HG03066 (cell line): ENCODE data around the gene VRK2.
"Not testable (repeated sequence)": the region's sequence is repeated elsewhere in the genome, so short reads cannot be mapped to it uniquely, and the experiment has no call there.

Experiments used
- ATAC-seq: cut with Tn5 transposase; IDR thresholded peaks from one replicate; pipeline ENCODE4 v1.9.1; 2021; ENCODE audit warnings: low read depth; ENCODE audit not compliant: unreplicated experiment

The VRK2 gene

DNA sequence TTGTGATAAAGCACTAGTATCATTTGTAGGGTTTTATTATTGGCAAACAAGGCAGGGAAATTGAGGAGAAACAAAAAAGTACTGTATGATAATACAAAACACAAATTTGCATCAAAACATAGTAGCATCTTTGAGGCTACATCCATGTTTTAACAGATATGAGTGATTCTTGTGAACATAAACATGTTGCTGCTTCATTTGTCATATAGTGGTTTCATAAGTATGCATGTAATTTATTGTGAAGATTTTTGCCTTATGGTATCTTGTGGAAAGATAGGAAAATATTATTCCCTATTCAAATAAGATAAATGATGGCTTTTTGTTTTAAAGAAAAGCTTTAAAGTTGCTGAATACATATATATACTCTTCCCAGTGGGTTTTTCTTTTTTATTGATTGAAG is 60.3 kb downstream of the VRK2 start:
- ATAC-seq = no peak

DNA sequence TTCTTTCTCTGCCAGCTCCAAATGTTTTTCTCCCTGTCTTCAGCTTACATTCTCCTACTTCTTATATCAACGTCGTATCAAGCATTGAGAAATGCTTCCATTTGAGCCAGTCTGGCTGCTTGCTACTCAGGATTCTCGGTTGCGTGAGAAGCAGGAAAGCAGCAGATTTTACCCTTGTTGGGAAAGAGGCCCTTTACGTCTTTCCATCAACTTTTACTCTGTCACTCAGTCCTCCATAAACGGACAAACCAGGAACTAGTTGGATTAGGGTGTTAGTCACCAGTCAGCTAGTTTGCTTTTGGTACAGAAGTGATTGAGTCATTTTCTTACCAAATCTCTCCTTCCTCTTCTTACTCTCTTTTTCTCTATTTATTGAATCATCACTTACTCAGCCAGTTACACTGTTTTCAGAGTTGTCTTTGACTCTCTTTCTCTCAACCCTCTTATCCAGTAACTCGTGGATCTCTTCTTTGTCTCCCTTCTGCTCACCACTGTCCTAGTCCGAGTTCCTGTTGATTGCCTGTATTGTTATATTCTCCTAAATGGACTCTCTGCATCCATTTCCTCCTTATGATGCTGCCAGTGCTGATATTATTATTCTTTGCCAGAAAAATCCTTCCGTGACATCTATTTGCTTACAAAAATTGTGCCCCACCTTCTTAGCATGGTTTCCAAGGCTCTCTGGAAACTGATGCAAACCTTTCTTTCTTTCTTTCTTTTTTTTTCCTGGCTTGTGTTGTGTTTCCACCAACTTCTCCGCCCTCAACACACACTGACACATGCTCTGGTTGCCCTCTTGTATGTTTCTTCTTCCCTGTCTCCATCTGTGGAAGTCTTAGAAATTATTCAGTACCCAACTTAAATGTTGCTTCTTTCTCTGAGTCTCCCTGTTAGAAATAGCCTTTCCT is 61.5 kb downstream of the VRK2 start:
- no peak for ATAC-seq

DNA sequence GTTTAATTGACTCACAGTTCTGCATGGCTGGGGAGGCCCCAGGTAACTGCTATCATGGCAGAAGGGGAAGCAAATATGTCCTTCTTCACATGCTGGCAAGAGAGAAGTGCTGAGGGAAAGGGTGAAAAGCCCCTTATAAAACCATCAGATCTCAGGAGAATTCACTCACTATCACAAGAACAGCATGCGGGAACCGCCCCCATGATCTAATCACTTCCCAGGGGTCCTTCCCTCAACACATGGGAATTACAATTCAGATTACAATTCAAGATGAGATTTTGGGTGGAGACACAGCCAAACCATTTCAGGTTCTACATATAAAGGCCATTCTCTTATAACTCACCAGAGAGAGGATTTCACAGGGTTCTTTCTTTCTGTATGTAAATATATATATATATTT is 62.9 kb downstream of the VRK2 start:
- no peak for ATAC-seq

DNA sequence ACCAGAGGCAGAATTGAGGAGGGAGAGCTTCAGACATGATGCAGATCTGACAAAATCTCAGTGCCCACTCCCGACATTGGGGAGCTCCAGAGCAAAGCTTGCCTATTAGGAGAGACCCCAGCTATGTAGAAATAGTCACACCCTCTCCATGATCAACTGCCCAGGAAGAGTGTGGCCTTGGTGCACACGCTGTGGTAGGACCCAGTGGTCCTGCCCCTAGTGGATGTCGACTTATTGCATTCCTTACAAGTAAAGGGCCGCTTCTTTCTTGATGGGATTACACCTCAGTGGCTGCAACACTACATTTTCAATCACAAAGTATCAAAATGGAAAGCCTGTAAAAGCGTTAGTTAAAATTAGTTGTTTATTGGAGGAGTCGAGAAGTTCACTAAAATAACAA is 64.2 kb downstream of the VRK2 start:
- no peak for ATAC-seq

DNA sequence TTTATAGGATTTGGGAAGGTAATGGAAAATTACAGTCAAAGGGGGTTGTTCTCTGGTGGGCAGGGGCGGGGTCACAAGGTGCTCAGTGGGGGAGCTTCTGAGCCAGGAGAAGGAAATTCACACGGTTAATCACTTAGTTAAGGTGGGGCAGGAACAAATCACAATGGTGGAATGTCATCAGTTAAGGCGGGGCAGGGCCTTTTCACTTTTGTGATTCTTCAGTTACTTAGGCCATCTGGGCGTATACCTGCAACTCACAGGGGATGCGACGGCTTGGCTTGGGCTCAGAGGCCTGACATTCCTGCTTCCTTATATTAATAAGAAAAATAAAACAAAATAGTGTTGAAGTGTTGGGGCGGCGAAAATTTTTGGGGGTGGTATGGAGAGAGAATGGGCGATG is 67.0 kb downstream of the VRK2 start:
- ATAC-seq = not testable (repeated sequence)

DNA sequence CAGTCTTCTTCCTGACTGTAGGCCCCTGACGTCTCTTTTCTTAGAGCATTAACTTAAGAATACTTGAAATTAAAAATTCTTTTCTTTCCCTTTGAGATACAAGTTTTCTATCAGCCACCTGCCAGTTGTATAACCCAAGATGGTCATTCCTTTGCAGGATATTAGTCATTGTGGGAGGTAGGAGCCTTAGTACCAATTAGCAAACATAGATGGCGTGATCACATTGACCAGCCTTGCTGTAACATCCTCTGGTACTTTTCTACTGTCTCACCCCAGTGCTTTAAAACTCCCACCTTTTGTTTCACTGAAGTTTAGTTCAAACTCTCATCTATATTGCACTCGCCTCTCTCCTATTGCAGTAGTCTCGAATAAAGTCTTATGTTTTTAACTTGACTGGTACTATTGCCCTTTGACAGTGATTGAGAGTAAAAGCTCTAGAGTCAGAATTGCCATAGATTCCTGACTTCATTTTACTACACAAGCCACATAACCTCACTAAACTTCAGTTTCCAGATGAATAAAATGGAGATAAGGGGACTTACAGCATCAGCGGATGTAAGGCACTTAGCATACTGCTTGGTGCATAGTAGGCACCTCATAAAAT is 74.1 kb downstream of the VRK2 start:
- no peak for ATAC-seq

DNA sequence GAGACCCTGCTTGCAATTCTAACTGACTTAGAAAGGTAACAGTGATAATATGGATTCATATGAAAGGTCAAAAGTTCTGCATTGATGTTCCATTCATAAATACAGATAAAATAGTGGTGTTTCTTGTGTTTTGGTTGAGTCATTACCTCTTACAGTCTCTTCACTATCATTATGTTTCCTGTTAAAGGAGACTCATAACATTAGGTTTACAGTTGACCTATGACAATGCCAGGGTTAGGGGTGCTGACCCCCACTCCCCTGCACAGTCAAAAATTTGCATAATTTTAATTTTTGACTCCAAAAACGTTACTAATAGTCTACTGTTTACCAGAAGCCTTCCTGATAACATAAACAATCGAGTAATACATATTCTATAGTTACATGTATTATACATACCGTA is 75.4 kb downstream of the VRK2 start:
- no peak for ATAC-seq

DNA sequence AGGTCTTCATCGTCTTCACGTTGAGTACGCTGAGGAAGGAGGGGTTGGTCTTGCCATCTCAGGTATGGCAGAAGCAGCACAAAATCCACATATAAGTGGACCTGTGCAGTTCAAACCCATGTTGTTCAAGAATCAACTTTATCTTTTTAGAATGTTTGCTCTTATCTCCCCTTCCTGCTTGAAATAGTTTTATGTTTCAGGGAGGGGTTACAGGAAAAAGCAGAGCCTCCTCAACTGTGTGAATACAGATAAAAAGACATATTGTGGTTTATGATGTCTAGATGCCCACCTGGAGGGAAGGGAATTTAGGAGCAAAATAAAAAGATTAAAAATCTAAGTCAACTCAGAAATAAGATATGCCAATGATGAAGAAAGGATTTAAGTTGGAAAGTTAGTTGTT is 75.9 kb downstream of the VRK2 start:
- ATAC-seq = no peak

DNA sequence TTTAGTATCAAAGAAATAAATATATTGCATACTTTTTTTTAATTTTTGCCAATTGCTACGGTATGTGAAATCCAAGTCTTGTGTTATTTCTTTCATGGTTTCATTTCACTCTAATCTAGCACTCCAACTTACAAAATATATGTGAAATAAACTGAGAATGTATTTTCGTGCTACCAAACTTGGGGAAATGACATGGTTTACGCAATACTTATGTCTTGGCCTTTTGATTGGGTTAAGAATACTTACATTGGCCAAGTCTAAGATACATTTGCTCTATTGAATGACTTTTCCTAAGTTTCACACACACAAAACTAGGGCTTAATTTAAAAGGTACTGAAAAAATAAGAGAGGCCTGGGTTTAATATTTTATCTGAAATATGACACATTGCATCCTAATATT is 80.5 kb downstream of the VRK2 start:
- no peak for ATAC-seq

DNA sequence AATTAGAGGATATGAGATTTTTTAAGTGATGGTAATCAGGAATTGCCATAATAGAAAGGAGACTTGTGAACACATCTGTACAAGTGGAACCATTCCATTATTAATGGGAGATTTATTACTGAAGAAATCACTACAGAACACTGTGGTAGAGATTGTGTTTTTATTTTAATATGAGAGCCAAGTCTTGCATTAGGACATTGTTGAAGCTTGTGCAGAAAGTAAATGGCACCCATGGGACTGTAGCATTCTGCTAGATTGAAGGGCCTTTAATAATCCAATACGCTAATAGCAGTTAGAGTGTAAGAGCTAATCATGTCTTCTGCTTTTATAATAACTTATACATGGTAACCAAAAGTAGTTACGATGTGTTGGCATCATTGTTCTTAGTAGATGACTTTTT is 83.6 kb downstream of the VRK2 start:
- ATAC-seq = no peak

DNA sequence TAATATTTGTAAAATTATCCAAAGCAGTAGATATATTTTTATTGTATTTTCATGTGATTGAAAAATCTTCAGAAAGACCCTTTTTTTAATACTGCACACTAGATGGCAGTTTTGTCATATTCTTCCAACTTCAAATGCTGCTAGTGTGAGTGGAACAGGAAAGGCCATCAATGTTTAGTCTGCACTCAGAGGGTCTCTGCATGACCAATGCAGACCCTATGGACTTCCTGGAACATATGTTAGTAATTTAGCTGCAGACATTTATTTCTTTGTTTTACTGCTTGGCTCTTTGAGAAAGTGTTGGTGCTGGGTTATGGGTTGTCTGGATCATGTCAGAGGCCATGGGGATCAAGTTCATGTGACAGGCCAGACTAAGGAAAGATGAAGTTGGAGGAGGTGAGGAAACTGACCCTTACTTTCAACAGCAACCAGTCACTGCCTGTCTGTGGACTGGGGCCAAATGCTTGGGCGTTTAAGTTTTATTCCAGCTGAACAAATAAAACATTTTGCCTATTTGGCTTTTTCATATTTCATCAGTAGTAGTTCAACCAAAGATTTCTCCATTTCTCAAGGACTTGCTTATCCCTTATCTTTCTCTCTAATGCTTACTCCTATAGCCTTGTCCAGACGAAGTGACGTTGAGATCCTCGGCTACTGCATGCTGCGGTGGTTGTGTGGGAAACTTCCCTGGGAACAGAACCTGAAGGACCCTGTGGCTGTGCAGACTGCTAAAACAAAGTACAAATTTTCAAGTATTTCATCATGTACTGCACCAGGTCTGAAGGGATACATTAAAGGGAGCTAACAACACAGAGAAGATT is 84.8 kb downstream of the VRK2 start:
- ATAC-seq = no peak

DNA sequence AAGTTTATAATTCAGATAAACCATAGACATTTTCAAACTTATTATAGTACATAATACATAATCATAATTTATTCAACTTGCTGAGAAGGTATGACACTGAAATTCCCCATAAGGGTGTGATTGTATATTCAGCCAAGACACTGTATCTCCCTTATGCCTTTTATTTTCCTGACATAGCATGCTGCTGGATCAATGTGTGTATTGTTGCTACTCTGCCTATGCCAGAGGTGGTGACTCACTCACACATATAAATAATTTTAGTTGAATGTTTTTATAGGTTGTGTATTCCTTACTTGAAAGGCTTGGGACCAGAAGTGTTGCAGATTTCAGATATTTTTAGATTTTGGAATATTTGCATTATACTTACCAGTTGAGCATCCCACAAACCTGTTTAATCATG is 86.8 kb downstream of the VRK2 start:
- ATAC-seq = no peak

DNA sequence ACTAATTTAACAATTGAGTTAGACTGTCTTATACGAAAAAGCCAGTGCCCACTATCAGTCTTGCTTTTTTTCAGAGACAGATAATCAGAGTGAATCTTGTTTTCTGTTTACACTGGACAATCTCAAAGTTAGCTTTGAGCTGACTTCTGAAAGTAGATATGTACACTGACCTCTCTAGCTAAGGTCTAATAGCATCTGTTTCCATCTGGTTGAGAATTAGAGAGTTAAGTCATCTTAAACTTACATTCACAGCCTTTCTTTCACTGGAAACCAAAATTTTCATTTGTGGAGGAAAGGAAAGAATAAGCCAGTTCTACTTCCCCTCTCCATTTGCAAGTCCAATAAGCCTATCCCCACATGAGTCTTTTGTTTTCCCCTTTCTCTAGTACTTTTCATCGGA is 89.3 kb downstream of the VRK2 start:
- no peak for ATAC-seq

DNA sequence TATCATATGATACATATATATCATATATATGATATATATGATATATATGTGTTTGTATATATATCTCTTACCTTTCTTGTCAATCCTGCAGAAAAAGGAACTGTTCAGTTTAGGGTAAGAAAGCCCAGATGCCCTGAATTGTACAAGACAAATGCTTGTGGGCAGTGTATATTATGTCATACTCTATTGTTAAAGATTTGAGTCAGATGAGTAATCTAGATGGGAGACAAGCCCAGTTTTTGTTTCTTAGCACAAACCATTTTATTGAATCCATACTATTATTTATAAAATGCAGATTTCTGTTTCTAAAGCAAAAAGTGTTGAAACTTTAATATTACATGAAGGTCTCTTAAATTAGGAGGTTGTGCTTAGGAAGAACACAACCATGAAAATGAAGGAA is 90.6 kb downstream of the VRK2 start:
- no peak for ATAC-seq

DNA sequence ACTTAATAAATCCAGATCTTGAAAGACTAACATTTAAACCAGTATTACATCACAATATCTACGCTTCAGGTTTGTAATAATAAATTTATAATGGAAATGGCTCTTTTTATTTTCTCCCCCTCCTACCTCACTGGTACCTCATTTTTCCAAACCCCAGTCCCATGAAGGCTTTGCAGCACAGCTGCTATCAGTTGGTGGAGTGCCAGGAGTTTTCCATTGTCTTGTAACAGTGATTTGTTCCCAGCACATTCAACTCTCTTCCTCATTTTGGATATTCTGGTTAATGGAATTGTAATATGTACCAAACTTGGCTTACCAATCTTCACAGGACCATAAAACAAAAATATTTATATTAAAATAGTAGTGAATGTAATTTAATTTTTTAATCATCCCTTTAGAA is 91.2 kb downstream of the VRK2 start:
- no peak for ATAC-seq

DNA sequence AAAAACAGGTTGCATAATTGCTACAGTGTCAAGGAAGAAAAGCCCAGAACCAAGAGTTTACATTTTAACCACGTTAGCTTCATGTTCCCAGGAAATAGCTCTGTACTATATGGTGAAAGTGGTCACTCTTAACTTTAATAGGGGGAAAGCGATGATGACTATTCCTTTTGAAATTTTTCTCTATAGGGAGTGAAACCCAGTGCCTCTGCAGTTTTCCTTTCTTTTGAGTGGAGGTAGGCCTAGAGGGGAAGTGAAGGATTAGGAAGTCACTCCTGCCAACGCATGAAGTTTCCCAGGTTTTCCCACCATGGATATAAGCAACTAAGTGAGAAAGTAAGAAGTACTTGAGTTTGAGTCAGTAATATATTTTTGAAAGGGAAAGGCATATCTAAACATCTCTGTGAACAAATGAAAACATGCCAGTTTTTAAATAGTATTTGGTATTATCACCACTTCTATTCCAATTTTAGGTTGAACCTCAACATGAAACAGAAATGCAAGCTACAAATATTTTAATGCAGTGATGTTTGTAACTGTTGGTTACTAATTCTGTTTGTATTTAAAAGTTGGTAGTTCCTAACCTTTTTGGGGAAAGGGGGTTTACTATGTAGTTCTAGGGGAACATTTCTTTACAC is 91.9 kb downstream of the VRK2 start:
- ATAC-seq = no peak

DNA sequence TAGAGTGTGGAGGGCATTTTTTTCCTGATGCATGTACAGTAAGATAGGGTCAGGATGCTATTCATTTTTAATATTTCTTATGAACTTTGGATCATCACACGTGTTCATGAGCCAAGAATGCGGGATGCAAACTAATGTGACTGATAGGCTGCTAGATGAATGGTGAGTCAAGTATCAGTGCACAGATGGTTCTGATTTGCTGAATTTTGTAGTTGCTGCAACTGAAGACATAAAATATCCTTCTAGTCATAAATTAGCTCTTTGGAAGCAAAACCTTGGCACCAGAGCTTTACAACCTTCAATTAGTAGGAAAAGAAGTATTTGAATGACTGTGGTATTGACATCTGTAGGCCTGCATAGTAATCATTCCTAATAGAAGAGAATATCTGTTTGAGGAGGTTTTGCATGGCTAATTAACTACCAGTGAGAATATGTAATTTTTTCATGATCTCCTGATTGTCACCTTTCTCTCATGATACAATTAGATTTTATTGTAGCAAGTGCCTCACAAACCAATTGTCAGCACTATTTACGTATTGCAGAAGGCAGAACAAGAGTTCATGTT is 94.0 kb downstream of the VRK2 start:
- ATAC-seq = no peak

DNA sequence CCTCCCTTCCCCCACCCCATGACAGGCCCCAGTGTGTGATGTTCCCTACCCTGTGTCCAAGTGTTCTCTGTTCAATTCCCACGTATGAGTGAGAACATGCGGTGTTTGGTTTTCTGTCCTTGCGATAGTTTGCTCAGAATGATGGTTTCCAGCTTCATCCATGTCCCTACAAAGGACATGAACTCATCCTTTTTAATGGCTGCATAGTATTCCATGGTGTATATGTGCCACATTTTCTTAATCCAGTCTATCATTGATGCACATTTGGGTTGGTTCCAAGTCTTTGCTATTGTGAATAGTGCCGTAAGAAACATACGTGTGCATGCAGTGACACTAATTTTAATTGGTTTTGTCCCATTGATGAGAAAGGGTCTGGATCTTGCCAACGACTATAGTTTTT is 99.2 kb downstream of the VRK2 start:
- not testable (repeated sequence) for ATAC-seq

DNA sequence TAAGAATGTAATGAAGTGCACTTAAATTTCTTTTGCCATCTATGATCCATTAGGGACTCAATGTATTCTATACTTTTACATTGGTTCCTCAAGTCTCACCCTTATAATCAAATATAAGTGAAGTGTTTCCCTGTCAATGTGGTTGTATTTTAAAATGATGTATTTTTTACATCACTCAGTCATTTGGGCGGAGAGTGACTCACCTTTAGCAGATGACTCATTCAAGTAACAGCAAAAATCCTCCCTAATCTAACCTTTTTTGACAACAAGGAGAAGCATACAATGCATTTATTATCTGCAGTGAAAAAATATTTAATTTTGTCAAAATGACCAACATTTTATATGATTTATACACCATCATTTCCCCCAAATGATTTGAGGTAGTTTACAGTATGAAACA is 100.1 kb downstream of the VRK2 start:
- ATAC-seq = no peak

DNA sequence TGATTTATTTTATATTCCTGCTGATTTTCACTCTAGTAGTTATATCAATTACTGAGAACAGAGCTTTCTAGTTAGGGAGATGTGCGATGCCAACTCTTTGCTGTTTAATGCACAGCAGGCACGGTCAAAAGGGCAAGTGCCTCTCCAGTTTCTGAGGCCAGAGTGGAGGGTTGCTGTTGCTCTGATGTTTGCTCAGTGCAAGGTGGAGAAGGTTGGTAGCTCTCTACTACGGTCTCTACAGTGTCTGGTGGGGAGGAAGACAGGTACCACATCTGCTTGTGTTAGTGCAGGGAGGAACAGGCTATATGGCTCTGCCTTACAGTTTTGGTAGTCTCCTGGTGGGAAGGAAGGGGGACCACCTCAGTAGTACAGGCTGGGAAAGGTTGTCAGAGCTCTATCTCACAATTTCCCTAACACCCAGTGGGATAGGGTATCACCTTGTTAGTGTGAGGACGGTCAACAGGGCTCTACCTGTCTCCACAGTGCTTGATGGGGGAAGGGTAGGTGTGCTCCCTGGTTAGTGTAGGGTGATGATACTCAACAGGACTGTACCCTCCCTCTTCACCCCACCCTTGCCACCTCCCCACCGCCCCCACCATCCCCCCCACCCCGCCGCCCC is 108.7 kb downstream of the VRK2 start:
- no peak for ATAC-seq
